Nephron (organoid): Measurements from ENCODE around the gene GRM7.

Experiments
- H3K27ac Mint-ChIP-seq, 3 experiments: 2 replicates each; pipeline ENCODE4 v1.8.0; 2020; ENCODE audit warnings: mixed read lengths in 3 of 3, mild to moderate bottlenecking in 2 of 3, moderate library complexity in 1 of 3
- H3K27me3 Mint-ChIP-seq: 2 replicates; pipeline ENCODE4 v1.8.0; 2021; ENCODE audit warnings: low read depth, mild to moderate bottlenecking, moderate library complexity, mixed read lengths
- H3K36me3 Mint-ChIP-seq: 2 replicates; pipeline ENCODE4 v1.8.0; 2020; ENCODE audit warnings: low read depth, mixed read lengths
- H3K4me1 Mint-ChIP-seq: 2 replicates; pipeline ENCODE4 v1.8.0; 2020; ENCODE audit warnings: mixed read lengths
- H3K4me3 Mint-ChIP-seq, 3 experiments: 2 replicates each; pipeline ENCODE4 v1.8.0; 2020; ENCODE audit warnings: mild to moderate bottlenecking in 3 of 3, mixed read lengths in 3 of 3, moderate library complexity in 2 of 3
- H3K9me3 Mint-ChIP-seq: 2 replicates; pipeline ENCODE4 v1.8.0; 2020; ENCODE audit warnings: mixed read lengths
- TF ChIP-seq, protein P1 (sequence below), 3 experiments: fragments of 200-600 bp; sonication (generic); IDR thresholded peaks; one replicate each; pipeline ENCODE4 v1.5.0; 2021; ENCODE audit warnings: antibody characterized with exemption in 3 of 3; ENCODE audit not compliant: unreplicated experiment in 3 of 3

The GRM7 gene

DNA sequence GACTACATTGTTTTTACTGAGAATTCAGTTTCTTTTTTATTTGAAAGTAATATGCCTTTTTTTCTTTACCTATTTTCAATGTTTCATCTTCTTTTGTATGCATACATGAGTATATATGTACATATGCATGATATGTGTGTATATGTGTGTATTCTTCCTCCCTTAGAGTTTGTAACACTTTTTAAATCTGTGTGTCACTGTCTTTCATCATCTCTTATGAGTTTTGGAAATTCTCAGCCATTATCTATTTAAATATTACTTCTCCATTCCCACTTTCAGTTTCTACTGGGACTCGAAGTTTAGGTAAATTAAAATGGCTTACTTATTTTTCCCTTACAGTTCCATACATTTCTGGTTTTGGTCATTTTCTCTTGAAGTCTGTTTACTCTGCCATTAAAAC lies 754.1 kb downstream of the GRM7 start:
- no peaks in the 10 kb centered on the region for H3K9me3 Mint-ChIP-seq
- TF ChIP-seq, protein P1, sequence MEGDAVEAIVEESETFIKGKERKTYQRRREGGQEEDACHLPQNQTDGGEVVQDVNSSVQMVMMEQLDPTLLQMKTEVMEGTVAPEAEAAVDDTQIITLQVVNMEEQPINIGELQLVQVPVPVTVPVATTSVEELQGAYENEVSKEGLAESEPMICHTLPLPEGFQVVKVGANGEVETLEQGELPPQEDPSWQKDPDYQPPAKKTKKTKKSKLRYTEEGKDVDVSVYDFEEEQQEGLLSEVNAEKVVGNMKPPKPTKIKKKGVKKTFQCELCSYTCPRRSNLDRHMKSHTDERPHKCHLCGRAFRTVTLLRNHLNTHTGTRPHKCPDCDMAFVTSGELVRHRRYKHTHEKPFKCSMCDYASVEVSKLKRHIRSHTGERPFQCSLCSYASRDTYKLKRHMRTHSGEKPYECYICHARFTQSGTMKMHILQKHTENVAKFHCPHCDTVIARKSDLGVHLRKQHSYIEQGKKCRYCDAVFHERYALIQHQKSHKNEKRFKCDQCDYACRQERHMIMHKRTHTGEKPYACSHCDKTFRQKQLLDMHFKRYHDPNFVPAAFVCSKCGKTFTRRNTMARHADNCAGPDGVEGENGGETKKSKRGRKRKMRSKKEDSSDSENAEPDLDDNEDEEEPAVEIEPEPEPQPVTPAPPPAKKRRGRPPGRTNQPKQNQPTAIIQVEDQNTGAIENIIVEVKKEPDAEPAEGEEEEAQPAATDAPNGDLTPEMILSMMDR (IDR thresholded peaks at IDR 0.05; ENCODE audit: unreplicated experiment in 3 of 3): no peak
- H3K27ac Mint-ChIP-seq: no peak overlapping the region
- H3K4me1 Mint-ChIP-seq: no peaks in the 10 kb centered on the region
- H3K27me3 Mint-ChIP-seq: no peaks in the 10 kb centered on the region
- no peaks in the 10 kb centered on the region for H3K36me3 Mint-ChIP-seq
- H3K4me3 Mint-ChIP-seq: no peak overlapping the region

DNA sequence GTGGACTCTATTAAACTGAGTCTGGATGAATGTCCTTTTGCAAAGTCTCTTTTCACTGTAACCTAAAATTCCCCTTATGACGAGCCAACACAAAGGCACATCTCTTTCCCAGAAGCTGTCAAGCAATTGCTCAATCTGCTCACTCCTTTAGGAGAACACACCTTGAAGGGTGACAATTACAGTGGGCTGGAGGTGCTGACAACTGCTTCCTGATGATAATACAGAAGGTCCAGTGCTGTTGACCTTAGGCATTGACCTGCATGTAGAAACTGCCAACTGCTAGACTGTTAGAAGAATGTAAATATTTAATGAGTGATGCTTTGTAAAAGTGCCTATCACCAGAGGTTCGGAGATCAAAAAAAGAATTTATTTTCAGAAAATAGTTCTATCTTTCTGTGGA lies 757.7 kb downstream of the GRM7 start:
- Mint-ChIP-seq H3K27ac (no peak overlapping the region), H3K4me3 (no peak overlapping the region), H3K9me3 (no peaks in the 10 kb centered on the region), H3K4me1 (no peaks in the 10 kb centered on the region), H3K27me3 (peaks cover 3% of the 10 kb centered on the region), H3K36me3 (no peaks in the 10 kb centered on the region)
- TF ChIP-seq, protein P1 (IDR thresholded peaks at IDR 0.05; ENCODE audit: unreplicated experiment in 3 of 3): no peak

DNA sequence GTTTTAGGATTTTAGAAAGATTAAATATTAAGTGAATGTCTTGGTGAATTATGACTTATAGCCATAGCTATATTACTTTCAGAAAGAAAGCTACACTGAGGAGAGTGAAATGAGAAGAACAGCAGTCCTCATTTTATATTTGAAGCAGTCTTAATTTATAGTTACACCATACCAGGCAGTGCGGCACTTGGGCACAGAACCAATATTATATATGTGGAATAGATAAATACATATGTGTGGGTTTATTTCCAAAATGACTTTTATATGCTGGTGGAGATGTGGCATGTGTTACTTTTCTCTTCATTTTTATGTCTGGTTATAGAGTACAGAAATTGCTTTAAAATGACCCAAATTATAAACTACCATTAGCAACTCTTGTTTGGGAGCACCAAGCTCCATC lies 759.5 kb downstream of the GRM7 start:
- Mint-ChIP-seq H3K9me3 (no peaks in the 10 kb centered on the region), H3K36me3 (no peaks in the 10 kb centered on the region), H3K4me1 (no peaks in the 10 kb centered on the region), H3K27me3 (peaks cover 3% of the 10 kb centered on the region), H3K27ac (no peak overlapping the region), H3K4me3 (no peak overlapping the region)
- TF ChIP-seq, protein P1 (IDR thresholded peaks at IDR 0.05; ENCODE audit: unreplicated experiment in 3 of 3): no peak

DNA sequence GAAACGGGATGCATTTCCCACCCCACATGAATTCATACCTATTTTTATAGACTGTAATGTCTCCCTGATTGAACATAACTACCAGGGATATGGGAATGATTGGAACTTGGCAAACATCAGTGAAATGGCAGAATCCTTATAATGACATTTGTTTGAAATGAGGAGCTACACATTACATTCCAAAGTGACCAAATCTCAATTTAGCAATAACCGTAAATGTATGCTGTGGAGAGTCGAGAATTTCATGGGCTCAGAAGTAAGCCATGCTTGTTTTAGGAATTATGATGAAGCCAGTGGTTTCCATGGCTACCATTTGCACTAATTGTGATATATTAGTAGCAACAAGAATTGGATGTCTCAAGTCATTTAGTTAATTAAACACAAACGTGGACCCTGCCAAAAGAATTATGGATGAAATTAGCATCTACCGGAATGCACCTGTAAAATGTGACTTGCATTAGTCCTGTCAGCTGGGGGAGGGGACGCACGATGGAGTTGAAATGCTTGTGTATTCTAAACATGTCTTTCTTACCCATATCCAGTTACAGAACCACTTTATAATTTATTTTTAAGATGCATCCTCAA lies 760.2 kb downstream of the GRM7 start:
- no peak overlapping the region for H3K4me3 Mint-ChIP-seq
- H3K27me3 Mint-ChIP-seq: peaks cover 3% of the 10 kb centered on the region
- H3K9me3 Mint-ChIP-seq: no peaks in the 10 kb centered on the region
- H3K36me3 Mint-ChIP-seq: no peaks in the 10 kb centered on the region
- no peaks in the 10 kb centered on the region for H3K4me1 Mint-ChIP-seq
- no peak overlapping the region for H3K27ac Mint-ChIP-seq
- TF ChIP-seq, protein P1 (IDR thresholded peaks at IDR 0.05; ENCODE audit: unreplicated experiment in 3 of 3): no peak

DNA sequence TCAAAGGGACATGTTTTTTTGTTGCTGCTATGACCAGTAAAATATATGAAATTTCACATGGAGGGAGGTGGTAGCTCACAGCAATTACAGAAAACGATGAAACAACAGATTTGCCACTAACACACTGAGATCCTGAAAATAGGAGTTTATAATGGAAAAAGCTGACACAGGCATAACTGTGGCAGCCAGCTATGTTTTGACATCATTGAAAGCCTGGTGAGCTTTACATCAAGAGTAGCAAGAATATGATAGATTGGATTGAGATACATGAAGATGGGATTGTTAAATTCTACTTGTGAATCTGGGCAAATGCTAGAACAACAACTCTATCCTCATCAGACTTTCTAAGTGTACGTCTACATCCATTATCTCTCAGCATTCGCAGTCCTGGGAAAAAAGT lies 760.7 kb downstream of the GRM7 start:
- TF ChIP-seq, protein P1 (IDR thresholded peaks at IDR 0.05; ENCODE audit: unreplicated experiment in 3 of 3): no peak
- Mint-ChIP-seq H3K4me1 (no peaks in the 10 kb centered on the region), H3K4me3 (no peak overlapping the region), H3K36me3 (no peaks in the 10 kb centered on the region), H3K27me3 (peaks cover 3% of the 10 kb centered on the region), H3K27ac (no peak overlapping the region), H3K9me3 (no peaks in the 10 kb centered on the region)

DNA sequence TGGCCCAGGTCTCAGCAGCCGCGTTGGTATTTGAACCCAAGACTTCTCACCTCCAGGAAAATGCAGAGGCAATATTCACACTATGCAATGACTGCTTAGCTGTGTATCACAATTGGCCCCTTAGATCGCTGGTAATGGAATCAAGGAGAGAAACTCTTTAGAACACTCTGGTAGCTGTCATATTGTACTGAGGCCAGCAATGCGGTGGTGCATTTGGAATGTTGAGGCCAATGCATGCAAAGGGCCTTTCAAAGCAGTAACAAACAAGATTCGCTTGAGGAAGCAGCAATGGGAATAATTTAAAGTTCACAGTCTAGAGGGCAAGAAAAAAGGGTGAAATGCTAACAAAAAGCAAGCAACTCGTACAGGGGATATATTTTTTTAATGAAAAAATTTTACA lies 764.1 kb downstream of the GRM7 start:
- H3K9me3 Mint-ChIP-seq: no peaks in the 10 kb centered on the region
- no peak overlapping the region for H3K4me3 Mint-ChIP-seq
- no peak overlapping the region for H3K27ac Mint-ChIP-seq
- no peaks in the 10 kb centered on the region for H3K36me3 Mint-ChIP-seq
- TF ChIP-seq, protein P1 (IDR thresholded peaks at IDR 0.05; ENCODE audit: unreplicated experiment in 3 of 3): no peak
- H3K27me3 Mint-ChIP-seq: peaks cover 3% of the 10 kb centered on the region
- peaks cover 4% of the 10 kb centered on the region for H3K4me1 Mint-ChIP-seq
